ENCODE results near the gene MYO9A.
"Not testable (repeated sequence)": the region's sequence is repeated elsewhere in the genome, so short reads cannot be mapped to it uniquely, and the experiment has no call there.

Gene MYO9A

GRCh38 chr15:72112116-72112515 lies 5.8 kb downstream of the MYO9A start:
- H3K9ac ChIP-seq (ENCODE audit: low read depth, low read length) = no peak overlapping the region
- peaks cover 10% of the 10 kb centered on the region for H3K4me1 ChIP-seq (ENCODE audit: insufficient read depth, low read length)
- no peaks in the 10 kb centered on the region for H3K9me3 ChIP-seq (ENCODE audit: insufficient read depth, low read depth, low read length)
- H3K27me3 ChIP-seq (ENCODE audit: insufficient read depth, low read length) = no peaks in the 10 kb centered on the region
- H3K36me3 ChIP-seq (ENCODE audit: insufficient read depth, low read length) = no peaks in the 10 kb centered on the region
- no peak overlapping the region for H3K27ac ChIP-seq (ENCODE audit: low read depth, low read length)
- WGBS = 96% methylated on average over 2 of the region's 2 CpGs
- no peak overlapping the region for H3K4me3 ChIP-seq (ENCODE audit: low read length)

GRCh38 chr15:72110355-72110754 lies 7.6 kb downstream of the MYO9A start:
- 96% methylated on average over 3 of the region's 3 CpGs for WGBS
- H3K27me3 ChIP-seq (ENCODE audit: insufficient read depth, low read length) = no peaks in the 10 kb centered on the region
- no peaks in the 10 kb centered on the region for H3K9me3 ChIP-seq (ENCODE audit: insufficient read depth, low read depth, low read length)
- H3K36me3 ChIP-seq (ENCODE audit: insufficient read depth, low read length) = no peaks in the 10 kb centered on the region
- no peaks in the 10 kb centered on the region for H3K4me1 ChIP-seq (ENCODE audit: insufficient read depth, low read length)
- H3K9ac ChIP-seq (ENCODE audit: low read depth, low read length) = no peak overlapping the region
- H3K27ac ChIP-seq (ENCODE audit: low read depth, low read length) = no peak overlapping the region
- no peak overlapping the region for H3K4me3 ChIP-seq (ENCODE audit: low read length)

GRCh38 chr15:72106068-72106467 lies 11.9 kb downstream of the MYO9A start:
- no peaks in the 10 kb centered on the region for H3K36me3 ChIP-seq (ENCODE audit: insufficient read depth, low read length)
- H3K4me3 ChIP-seq (ENCODE audit: low read length) = no peak overlapping the region
- no peaks in the 10 kb centered on the region for H3K27me3 ChIP-seq (ENCODE audit: insufficient read depth, low read length)
- no peaks in the 10 kb centered on the region for H3K9me3 ChIP-seq (ENCODE audit: insufficient read depth, low read depth, low read length)
- 95% methylated on average over 2 of the region's 2 CpGs for WGBS
- H3K4me1 ChIP-seq (ENCODE audit: insufficient read depth, low read length) = no peaks in the 10 kb centered on the region
- no peak overlapping the region for H3K9ac ChIP-seq (ENCODE audit: low read depth, low read length)
- no peak overlapping the region for H3K27ac ChIP-seq (ENCODE audit: low read depth, low read length)

- WGBS = 94% methylated on average over 3 of the region's 3 CpGs
- H3K4me3 ChIP-seq (ENCODE audit: low read length) = no peak overlapping the region
- no peaks in the 10 kb centered on the region for H3K4me1 ChIP-seq (ENCODE audit: insufficient read depth, low read length)
- no peaks in the 10 kb centered on the region for H3K27me3 ChIP-seq (ENCODE audit: insufficient read depth, low read length)
- no peaks in the 10 kb centered on the region for H3K36me3 ChIP-seq (ENCODE audit: insufficient read depth, low read length)
- H3K9me3 ChIP-seq (ENCODE audit: insufficient read depth, low read depth, low read length) = no peaks in the 10 kb centered on the region
- H3K27ac ChIP-seq (ENCODE audit: low read depth, low read length) = no peak overlapping the region
- no peak overlapping the region for H3K9ac ChIP-seq (ENCODE audit: low read depth, low read length)
These were observed 12.8 kb downstream of the MYO9A start for GRCh38 chr15:72105111-72105510.

- H3K27me3 ChIP-seq (ENCODE audit: insufficient read depth, low read length); H3K27ac ChIP-seq (ENCODE audit: low read depth, low read length); H3K36me3 ChIP-seq (ENCODE audit: insufficient read depth, low read length); H3K4me1 ChIP-seq (ENCODE audit: insufficient read depth, low read length); H3K4me3 ChIP-seq (ENCODE audit: low read length); H3K9me3 ChIP-seq (ENCODE audit: insufficient read depth, low read depth, low read length); H3K9ac ChIP-seq (ENCODE audit: low read depth, low read length): not testable (repeated sequence)
- WGBS = 99% methylated on average over 16 of the region's 33 CpGs
These were observed 17.4 kb downstream of the MYO9A start for GRCh38 chr15:72100551-72100950.

GRCh38 chr15:72099155-72099554 lies 18.8 kb downstream of the MYO9A start:
- 89% methylated on average over 4 of the region's 4 CpGs for WGBS
- Histone ChIP-seq H3K9ac (ENCODE audit: low read depth, low read length) (no peak overlapping the region), H3K27me3 (ENCODE audit: insufficient read depth, low read length) (no peaks in the 10 kb centered on the region), H3K4me3 (ENCODE audit: low read length) (no peak overlapping the region), H3K36me3 (ENCODE audit: insufficient read depth, low read length) (no peaks in the 10 kb centered on the region), H3K9me3 (ENCODE audit: insufficient read depth, low read depth, low read length) (peaks cover 3% of the 10 kb centered on the region; the same call in 1 of the 2 replicates), H3K4me1 (ENCODE audit: insufficient read depth, low read length) (no peaks in the 10 kb centered on the region), H3K27ac (ENCODE audit: low read depth, low read length) (no peak overlapping the region)

GRCh38 chr15:72098040-72098439 lies 19.9 kb downstream of the MYO9A start:
- Histone ChIP-seq H3K9me3 (ENCODE audit: insufficient read depth, low read depth, low read length) (peaks cover 3% of the 10 kb centered on the region; the same call in 1 of the 2 replicates), H3K4me3 (ENCODE audit: low read length) (no peak overlapping the region), H3K4me1 (ENCODE audit: insufficient read depth, low read length) (no peaks in the 10 kb centered on the region), H3K27ac (ENCODE audit: low read depth, low read length) (no peak overlapping the region), H3K27me3 (ENCODE audit: insufficient read depth, low read length) (no peaks in the 10 kb centered on the region), H3K36me3 (ENCODE audit: insufficient read depth, low read length) (no peaks in the 10 kb centered on the region), H3K9ac (ENCODE audit: low read depth, low read length) (no peak overlapping the region)

GRCh38 chr15:72096796-72097195 lies 21.2 kb downstream of the MYO9A start:
- no CpG with 5 or more reads among the region's 1 CpG for WGBS
- no peaks in the 10 kb centered on the region for H3K4me1 ChIP-seq (ENCODE audit: insufficient read depth, low read length)

GRCh38 chr15:72092691-72093090 lies 25.3 kb downstream of the MYO9A start:
- H3K4me3 ChIP-seq (ENCODE audit: low read length) = no peak overlapping the region
- no peak overlapping the region for H3K9ac ChIP-seq (ENCODE audit: low read depth, low read length)

More at GRCh38 chr15:72096796-72097195, 21.2 kb downstream of the MYO9A start:
- Histone ChIP-seq H3K9ac (ENCODE audit: low read depth, low read length) (no peak overlapping the region), H3K9me3 (ENCODE audit: insufficient read depth, low read depth, low read length) (peaks cover 3% of the 10 kb centered on the region; the same call in 1 of the 2 replicates), H3K27me3 (ENCODE audit: insufficient read depth, low read length) (no peaks in the 10 kb centered on the region), H3K27ac (ENCODE audit: low read depth, low read length) (no peak overlapping the region), H3K4me3 (ENCODE audit: low read length) (no peak overlapping the region), H3K36me3 (ENCODE audit: insufficient read depth, low read length) (no peaks in the 10 kb centered on the region)

GRCh38 chr15:72092006-72092405 lies 25.9 kb downstream of the MYO9A start:
- no peak overlapping the region for H3K27ac ChIP-seq (ENCODE audit: low read depth, low read length)
- no peak overlapping the region for H3K9ac ChIP-seq (ENCODE audit: low read depth, low read length)
- 97% methylated on average over 3 of the region's 3 CpGs for WGBS
- H3K27me3 ChIP-seq (ENCODE audit: insufficient read depth, low read length) = no peaks in the 10 kb centered on the region
- no peak overlapping the region for H3K4me3 ChIP-seq (ENCODE audit: low read length)
- no peaks in the 10 kb centered on the region for H3K4me1 ChIP-seq (ENCODE audit: insufficient read depth, low read length)
- no peaks in the 10 kb centered on the region for H3K36me3 ChIP-seq (ENCODE audit: insufficient read depth, low read length)
- H3K9me3 ChIP-seq (ENCODE audit: insufficient read depth, low read depth, low read length) = peaks cover 3% of the 10 kb centered on the region; the same call in 1 of the 2 replicates

More at GRCh38 chr15:72092691-72093090, 25.3 kb downstream of the MYO9A start:
- Histone ChIP-seq H3K36me3 (ENCODE audit: insufficient read depth, low read length) (no peaks in the 10 kb centered on the region), H3K9me3 (ENCODE audit: insufficient read depth, low read depth, low read length) (peaks cover 3% of the 10 kb centered on the region; the same call in 1 of the 2 replicates), H3K4me1 (ENCODE audit: insufficient read depth, low read length) (no peaks in the 10 kb centered on the region), H3K27ac (ENCODE audit: low read depth, low read length) (no peak overlapping the region), H3K27me3 (ENCODE audit: insufficient read depth, low read length) (no peaks in the 10 kb centered on the region)

GRCh38 chr15:72086920-72087648 lies 30.9 kb downstream of the MYO9A start:
- H3K27ac ChIP-seq (ENCODE audit: low read depth, low read length) = no peak overlapping the region
- 95% methylated on average over 9 of the region's 9 CpGs for WGBS
- no peaks in the 10 kb centered on the region for H3K4me1 ChIP-seq (ENCODE audit: insufficient read depth, low read length)
- H3K9me3 ChIP-seq (ENCODE audit: insufficient read depth, low read depth, low read length) = no peaks in the 10 kb centered on the region
- H3K9ac ChIP-seq (ENCODE audit: low read depth, low read length) = no peak overlapping the region
- no peaks in the 10 kb centered on the region for H3K36me3 ChIP-seq (ENCODE audit: insufficient read depth, low read length)
- H3K27me3 ChIP-seq (ENCODE audit: insufficient read depth, low read length) = no peaks in the 10 kb centered on the region
- no peak overlapping the region for H3K4me3 ChIP-seq (ENCODE audit: low read length)
